HFF-Myc (cell line): ENCODE data around the gene TMEM250.
A peak's percentile ranks its signal among the peaks of the same experiment; 100 is the strongest.

ENCODE experiments used
- DNase-seq: peaks from one replicate; pipeline ENCODE4 v3.0.0-alpha.2; 2011; ENCODE audit warnings: low read depth; ENCODE audit errors: extremely low read depth
- H3K4me3 ChIP-seq: replicated peaks from 2 replicates; pipeline ENCODE4 v1.5.1; 2011; ENCODE audit warnings: low read depth, mild to moderate bottlenecking, control low read depth, low read length
- CTCF ChIP-seq: IDR thresholded peaks from 2 replicates; pipeline ENCODE4 v1.5.1; 2012; ENCODE audit warnings: mild to moderate bottlenecking, low read depth, low read length, control low read depth; ENCODE audit errors: missing control alignments

TMEM250 gene

DNA sequence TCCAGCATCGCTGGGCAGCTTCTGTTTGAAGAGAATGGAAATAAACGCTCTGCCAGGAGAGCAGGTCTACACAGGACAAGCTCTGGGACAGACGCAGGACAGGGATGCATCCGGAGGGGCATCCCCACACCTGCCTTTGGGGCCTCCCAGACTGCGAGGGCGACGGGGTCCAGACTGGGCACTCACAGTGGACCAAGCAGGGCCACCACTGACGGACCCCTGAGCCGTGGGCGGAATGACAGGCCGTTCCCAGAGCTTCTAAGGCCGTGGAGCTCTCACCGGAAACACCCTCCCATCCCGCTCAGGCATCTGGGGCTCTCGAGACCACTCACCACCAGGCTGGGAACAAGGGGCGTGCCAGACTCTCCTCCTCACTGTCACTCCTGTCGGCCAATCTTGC, 10.5 kb upstream of the TMEM250 start:
- no peak for DNase-seq
- H3K4me3 ChIP-seq, result no peak overlapping the region
- TF ChIP-seq CTCF, result no peak

- no peak overlapping the region for H3K4me3 ChIP-seq
- no peak for TF ChIP-seq CTCF
- DNase-seq, result no peak
Measured at GRCh38 chr9:136128436-136128835, 9.8 kb upstream of the TMEM250 start.

GRCh38 chr9:136127313-136127712, 8.6 kb upstream of the TMEM250 start:
- DNase-seq, result no peak
- H3K4me3 ChIP-seq, result no peak overlapping the region
- no peak for TF ChIP-seq CTCF

DNA sequence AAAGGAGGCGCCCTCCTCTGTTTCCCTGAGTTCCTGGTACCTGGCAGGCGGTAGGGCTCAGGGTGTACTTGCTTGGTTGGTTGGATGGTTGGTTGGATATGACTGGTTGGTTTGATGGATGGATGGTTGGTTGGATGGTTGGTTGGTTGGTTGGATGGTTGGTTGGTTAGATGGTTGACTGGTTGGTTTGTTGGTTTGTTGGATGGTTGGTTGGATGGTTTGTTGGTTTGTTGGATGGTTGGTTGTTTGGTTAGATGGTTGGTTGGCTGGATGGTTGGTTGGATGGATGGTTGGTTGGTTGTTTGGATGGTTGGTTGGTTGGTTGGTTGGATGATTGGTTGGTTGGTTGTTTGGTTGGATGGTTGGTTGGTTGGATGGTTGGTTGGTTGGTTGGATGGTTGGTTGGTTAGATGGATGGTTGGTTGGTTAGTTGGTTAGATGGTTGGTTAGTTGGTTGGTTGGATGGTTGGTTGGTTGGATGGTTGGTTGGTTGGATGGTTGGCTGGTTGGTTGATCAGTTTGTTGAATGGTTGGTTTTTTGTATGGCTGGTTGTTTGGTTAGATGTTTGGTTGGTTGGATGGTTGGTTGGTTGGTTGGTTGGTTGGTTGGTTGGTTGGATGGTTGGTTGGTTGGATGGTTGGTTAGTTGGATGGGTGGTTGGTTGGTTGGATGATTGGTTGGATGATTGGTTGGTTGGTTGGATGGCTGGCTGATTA, 6.5 kb upstream of the TMEM250 start:
- no peak overlapping the region for H3K4me3 ChIP-seq
- no peak for TF ChIP-seq CTCF
- DNase-seq, result no peak

DNA sequence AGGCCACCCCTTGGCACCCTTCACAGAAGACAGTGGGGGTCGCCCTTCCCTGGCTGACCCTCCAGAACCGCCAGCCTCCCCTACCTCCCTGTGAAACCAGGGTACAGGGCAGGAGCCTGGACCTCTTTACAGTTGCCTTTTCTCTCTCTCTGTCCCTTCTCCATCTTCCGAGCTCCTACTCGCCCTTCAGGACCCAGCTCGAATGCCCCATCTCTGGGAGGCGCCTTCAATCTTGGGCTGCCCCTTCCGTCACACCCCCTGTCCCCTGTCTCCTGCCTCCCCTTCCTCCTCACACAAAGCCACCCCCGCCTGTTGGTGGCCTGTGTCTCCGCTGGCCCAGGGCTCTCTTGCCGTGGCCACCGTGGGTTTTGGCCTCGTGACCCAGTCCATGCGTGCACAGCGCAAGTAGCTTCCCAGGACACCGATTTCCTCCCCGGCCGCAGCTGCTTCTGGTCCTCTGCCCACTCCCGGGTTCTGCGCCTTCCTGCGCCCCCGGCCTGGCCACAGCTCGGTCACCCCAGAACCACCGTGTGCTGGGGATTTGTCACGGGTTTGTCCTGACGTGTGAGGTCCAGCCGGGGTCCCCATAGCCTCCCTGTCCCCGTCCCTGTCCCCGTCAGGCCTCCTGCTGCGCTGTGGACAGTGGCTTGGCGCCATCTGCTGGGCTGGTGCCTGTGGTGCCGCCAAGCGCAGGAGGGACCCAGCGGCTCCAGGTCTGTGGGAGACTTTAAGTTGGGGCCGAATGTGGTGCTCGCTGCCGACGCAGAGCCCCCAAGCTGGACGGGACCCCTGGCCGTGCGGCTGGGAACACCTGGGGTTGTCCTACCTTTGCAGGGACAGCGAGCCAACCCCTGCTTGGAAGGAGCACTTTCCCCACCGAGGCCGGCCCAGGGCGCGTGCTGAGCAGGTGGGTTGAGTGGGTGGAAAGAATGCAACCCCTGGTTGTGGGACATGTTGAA, 4.0 kb upstream of the TMEM250 start:
- H3K4me3 ChIP-seq, result no peak overlapping the region
- no peak for DNase-seq
- peak; percentile 92 for TF ChIP-seq CTCF

- no peak for DNase-seq
- no peak overlapping the region for H3K4me3 ChIP-seq
- no peak for TF ChIP-seq CTCF
Measured at GRCh38 chr9:136121801-136122200, 3.1 kb upstream of the TMEM250 start.
